Cardiac fibroblast (primary cell): ENCODE data around the gene ADCY5.
A peak's percentile ranks its signal among the peaks of the same experiment; 100 is the strongest.

Experiments
- DNase-seq, 2 donors: peaks; one replicate each; pipeline versions ENCODE4 v3.0.0 to v3.0.0-alpha.2; 2010; ENCODE audit warnings: low read depth in 2 of 2
- H3K4me3 ChIP-seq, 2 donors: replicated peaks in 1 of 2; 1 replicate in 1 of 2; 2 replicates in 1 of 2; pipeline ENCODE4 v1.5.1; 2011; ENCODE audit warnings: low read depth in 2 of 2, low read length in 2 of 2, mild to moderate bottlenecking in 2 of 2, moderate library complexity in 1 of 2
- CTCF ChIP-seq: IDR thresholded peaks from one replicate; pipeline ENCODE4 v1.5.1; 2011; ENCODE audit warnings: low read depth, mild to moderate bottlenecking, low read length, inconsistent platforms

The ADCY5 gene

GRCh38 chr3:123390865-123391600 is 57.9 kb downstream of the ADCY5 start:
- DNase-seq, result no peak
- H3K4me3 ChIP-seq, result no peak overlapping the region
- no peak for TF ChIP-seq CTCF

- DNase-seq, result no peak
- TF ChIP-seq CTCF, result no peak
- no peak overlapping the region for H3K4me3 ChIP-seq
Measured at GRCh38 chr3:123389628-123389918, 59.3 kb downstream of the ADCY5 start.

GRCh38 chr3:123388811-123389627 is 59.9 kb downstream of the ADCY5 start:
- H3K4me3 ChIP-seq, result no peak overlapping the region
- DNase-seq, result peak; percentile 15 to 22
- TF ChIP-seq CTCF, result no peak

- no peak for DNase-seq
- no peak for TF ChIP-seq CTCF
- H3K4me3 ChIP-seq, result no peak overlapping the region
Measured at GRCh38 chr3:123388042-123388441, 60.8 kb downstream of the ADCY5 start.

- TF ChIP-seq CTCF, result no peak
- no peak overlapping the region for H3K4me3 ChIP-seq
- DNase-seq, result no peak
Measured at GRCh38 chr3:123387532-123387931, 61.4 kb downstream of the ADCY5 start.

- no peak overlapping the region for H3K4me3 ChIP-seq
- TF ChIP-seq CTCF, result no peak
- no peak for DNase-seq
Measured at GRCh38 chr3:123386477-123387040, 62.3 kb downstream of the ADCY5 start.
